ENCODE results near the gene GFER. TPM values are rescaled to one million over a fixed set of nuclear protein-coding genes. Genes with fewer than 3 reads are reported as not detected.
A peak's percentile ranks its signal among the peaks of the same experiment; 100 is the strongest.

The GFER gene
- total and polyA plus RNA-seq, 9 donors = 14.7 to 23.8 (median 17.8) TPM

GRCh38 chr16:1999866-2000514 is 16.0 kb downstream of the GFER start:
- 88% methylated on average over 20 of the region's 28 CpGs for WGBS (ENCODE audit: insufficient coverage)
- H3K27me3 ChIP-seq (ENCODE audit: control insufficient read depth, insufficient read depth, low read length) = no peaks in the 10 kb centered on the region
- H3K36me3 ChIP-seq (ENCODE audit: control insufficient read depth, insufficient read depth, low read length) = peaks cover 69% of the 10 kb centered on the region
- DNase-seq = no peak
- no peaks in the 10 kb centered on the region for H3K9me3 ChIP-seq (replicated peaks; ENCODE audit: control insufficient read depth, low read depth, low read length)
- H3K4me1 ChIP-seq (ENCODE audit: control insufficient read depth, insufficient read depth, low read length) = peaks cover 30% of the 10 kb centered on the region
- no peak overlapping the region for H3K27ac ChIP-seq (ENCODE audit: low read length)
- no peak overlapping the region for H3K4me3 ChIP-seq (ENCODE audit: low read length)

DNA sequence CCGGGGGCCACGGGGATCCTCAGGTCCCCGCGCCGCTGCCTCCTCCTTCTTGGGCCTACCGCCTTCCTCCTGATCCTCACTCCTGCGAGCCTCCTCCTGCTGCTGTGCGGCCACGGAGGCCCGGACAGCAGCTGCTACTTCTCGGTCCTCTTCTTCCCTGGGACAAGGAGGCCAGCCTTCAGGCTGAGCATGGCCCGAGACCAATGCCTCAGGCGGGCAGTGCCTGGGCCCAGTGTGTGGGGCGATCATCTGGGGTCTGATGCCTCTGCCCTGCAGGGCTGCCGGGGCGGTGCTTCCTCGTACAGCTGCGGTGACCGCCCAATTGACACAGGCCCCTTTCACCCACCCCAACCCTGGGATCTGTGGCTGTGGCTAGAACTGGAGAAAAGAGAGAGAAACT is 17.0 kb downstream of the GFER start:
- H3K27me3 ChIP-seq (ENCODE audit: control insufficient read depth, insufficient read depth, low read length) = no peaks in the 10 kb centered on the region
- DNase-seq = no peak
- no peak overlapping the region for H3K27ac ChIP-seq (ENCODE audit: low read length)
- H3K36me3 ChIP-seq (ENCODE audit: control insufficient read depth, insufficient read depth, low read length) = peaks cover 72% of the 10 kb centered on the region
- H3K4me3 ChIP-seq (ENCODE audit: low read length) = no peak overlapping the region
- no peaks in the 10 kb centered on the region for H3K9me3 ChIP-seq (replicated peaks; ENCODE audit: control insufficient read depth, low read depth, low read length)
- peaks cover 40% of the 10 kb centered on the region for H3K4me1 ChIP-seq (ENCODE audit: control insufficient read depth, insufficient read depth, low read length)
- 92% methylated on average over 14 of the region's 19 CpGs for WGBS (ENCODE audit: insufficient coverage)

DNA sequence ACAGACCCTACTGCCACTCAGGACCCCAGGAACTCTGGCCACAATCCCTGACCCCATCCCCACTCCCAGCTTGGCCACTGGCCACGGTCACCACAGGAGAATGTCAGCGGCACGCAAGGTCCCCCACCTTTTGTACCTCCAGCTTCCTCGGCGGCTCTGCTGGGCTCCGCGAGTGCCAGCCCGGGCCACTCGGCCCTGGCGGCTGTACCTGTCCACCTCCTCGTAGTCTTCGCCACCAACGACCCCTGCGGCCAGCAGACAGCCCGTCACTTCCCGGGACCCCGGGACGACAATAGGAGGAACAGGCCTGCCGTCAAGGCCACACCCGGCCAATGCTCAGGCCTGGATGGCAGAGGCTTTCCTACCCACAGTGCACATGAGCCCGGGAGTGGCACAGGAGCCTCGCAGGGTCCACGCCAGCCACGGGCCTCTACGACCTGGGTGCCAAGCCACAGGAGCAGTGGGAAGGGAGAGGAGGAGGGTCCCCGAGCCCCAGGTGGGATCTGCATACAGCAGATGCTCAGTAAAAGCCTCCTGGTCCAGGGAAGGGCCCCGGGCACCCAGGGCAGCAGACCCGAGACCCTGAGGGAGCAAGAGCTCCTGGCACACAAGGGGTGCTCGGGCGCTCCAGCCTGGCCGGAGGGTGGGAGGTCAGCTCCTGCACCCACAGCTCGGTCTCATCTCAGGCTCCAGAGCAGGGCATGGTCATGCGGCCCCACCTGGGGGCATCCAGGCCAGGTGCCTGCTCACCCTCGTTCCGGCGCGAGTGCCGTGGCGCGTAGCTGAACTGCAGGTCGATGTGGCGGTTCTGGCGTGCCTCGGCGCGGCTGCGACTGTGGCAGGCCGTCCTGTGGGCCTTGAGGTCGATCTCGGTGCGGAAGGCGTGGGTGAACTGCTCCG is 17.7 kb downstream of the GFER start:
- 94% methylated on average over 51 of the region's 53 CpGs for WGBS (ENCODE audit: insufficient coverage)
- Histone ChIP-seq H3K4me3 (ENCODE audit: low read length) (no peak overlapping the region), H3K27me3 (ENCODE audit: control insufficient read depth, insufficient read depth, low read length) (no peaks in the 10 kb centered on the region), H3K4me1 (ENCODE audit: control insufficient read depth, insufficient read depth, low read length) (peaks cover 44% of the 10 kb centered on the region), H3K36me3 (ENCODE audit: control insufficient read depth, insufficient read depth, low read length) (peaks cover 70% of the 10 kb centered on the region), H3K9me3 (replicated peaks; ENCODE audit: control insufficient read depth, low read depth, low read length) (no peaks in the 10 kb centered on the region), H3K27ac (ENCODE audit: low read length) (no peak overlapping the region)
- DNase-seq = no peak

GRCh38 chr16:2002406-2003230 is 18.6 kb downstream of the GFER start:
- H3K36me3 ChIP-seq (ENCODE audit: control insufficient read depth, insufficient read depth, low read length) = peaks cover 68% of the 10 kb centered on the region
- H3K4me1 ChIP-seq (ENCODE audit: control insufficient read depth, insufficient read depth, low read length) = peaks cover 54% of the 10 kb centered on the region

DNA sequence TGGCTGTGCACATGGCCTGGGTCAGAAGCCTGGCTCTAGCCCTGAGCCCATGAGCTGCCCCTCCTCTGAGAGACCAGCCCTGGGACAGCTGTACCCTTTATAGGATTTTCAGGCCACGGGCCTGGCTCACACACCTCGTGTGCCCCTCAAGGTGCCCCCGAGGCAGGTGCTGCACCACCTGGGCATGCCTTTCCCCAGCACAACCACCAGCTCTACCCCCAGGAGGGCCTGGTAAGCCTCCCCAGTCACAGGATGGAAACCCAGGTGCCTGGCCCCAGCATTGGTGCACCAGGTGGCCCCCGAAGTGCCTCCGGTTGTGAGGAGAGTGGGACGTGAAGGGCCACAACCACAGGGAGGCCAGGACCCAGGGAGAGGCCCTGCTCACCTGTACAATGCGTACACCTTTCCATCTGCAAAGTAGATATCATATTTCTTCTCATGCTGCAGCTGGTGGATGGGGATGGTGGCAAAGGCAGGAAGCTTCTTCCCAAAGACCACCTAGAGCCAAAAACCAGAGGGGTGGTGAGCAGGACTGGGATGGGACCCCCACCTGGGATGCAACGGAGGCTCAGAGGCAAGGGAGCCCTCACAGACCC is 19.3 kb downstream of the GFER start:
- Histone ChIP-seq H3K27ac (ENCODE audit: low read length) (peak overlapping the region; percentile 67), H3K4me3 (ENCODE audit: low read length) (no peak overlapping the region), H3K9me3 (replicated peaks; ENCODE audit: control insufficient read depth, low read depth, low read length) (no peaks in the 10 kb centered on the region), H3K4me1 (ENCODE audit: control insufficient read depth, insufficient read depth, low read length) (peaks cover 61% of the 10 kb centered on the region), H3K36me3 (ENCODE audit: control insufficient read depth, insufficient read depth, low read length) (peaks cover 65% of the 10 kb centered on the region), H3K27me3 (ENCODE audit: control insufficient read depth, insufficient read depth, low read length) (no peaks in the 10 kb centered on the region)
- 82% methylated on average over 6 of the region's 8 CpGs for WGBS (ENCODE audit: insufficient coverage)
- no peak for DNase-seq

More at GRCh38 chr16:2002406-2003230, 18.6 kb downstream of the GFER start:
- no peaks in the 10 kb centered on the region for H3K27me3 ChIP-seq (ENCODE audit: control insufficient read depth, insufficient read depth, low read length)
- 92% methylated on average over 42 of the region's 47 CpGs for WGBS (ENCODE audit: insufficient coverage)
- DNase-seq = no peak
- H3K9me3 ChIP-seq (replicated peaks; ENCODE audit: control insufficient read depth, low read depth, low read length) = no peaks in the 10 kb centered on the region
- no peak overlapping the region for H3K4me3 ChIP-seq (ENCODE audit: low read length)
- H3K27ac ChIP-seq (ENCODE audit: low read length) = peak overlapping the region; percentile 35

DNA sequence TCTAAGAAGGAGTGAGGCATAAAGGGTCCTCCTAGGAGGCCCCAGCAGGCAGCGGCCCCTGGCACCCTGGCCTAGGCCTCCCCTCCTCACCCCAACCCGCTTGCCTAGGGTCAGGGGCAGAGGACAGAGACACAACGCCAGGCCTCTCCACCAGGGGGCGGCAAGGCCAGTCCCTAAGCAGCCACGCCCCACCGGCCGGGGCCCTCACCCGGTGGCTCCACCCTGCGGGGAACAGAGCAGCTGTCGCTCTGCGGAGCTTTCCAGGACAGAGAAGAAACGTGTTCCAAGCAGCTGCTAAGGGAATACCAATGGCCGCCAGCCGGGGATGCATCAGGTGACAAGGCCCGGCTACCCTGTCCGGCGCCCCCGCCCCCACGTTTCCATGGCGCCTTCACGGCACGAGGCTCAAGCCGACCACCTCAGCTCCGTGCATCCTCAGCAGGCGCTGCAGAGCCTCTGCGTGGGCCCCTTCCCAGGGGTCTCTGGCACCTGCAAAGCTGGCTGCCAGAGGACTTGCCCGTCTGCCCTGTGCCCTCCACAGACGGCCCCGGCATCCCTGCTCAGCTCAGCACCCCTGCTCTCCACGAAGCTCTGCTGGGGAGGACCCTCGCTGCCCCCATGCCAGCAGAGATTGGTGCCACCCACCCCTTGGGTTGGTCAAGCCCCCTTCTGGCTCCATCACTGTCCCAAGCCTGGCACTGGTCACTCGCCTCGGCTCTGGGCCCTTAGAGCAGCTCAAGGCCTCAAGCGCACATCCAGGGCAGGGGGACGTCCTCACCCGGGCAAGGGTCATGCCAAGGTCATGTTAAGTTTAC is 20.0 kb downstream of the GFER start:
- H3K27me3 ChIP-seq (ENCODE audit: control insufficient read depth, insufficient read depth, low read length) = no peaks in the 10 kb centered on the region
- H3K36me3 ChIP-seq (ENCODE audit: control insufficient read depth, insufficient read depth, low read length) = peaks cover 58% of the 10 kb centered on the region
- H3K9me3 ChIP-seq (replicated peaks; ENCODE audit: control insufficient read depth, low read depth, low read length) = no peaks in the 10 kb centered on the region
- DNase-seq = peak; percentile 95
- H3K27ac ChIP-seq (ENCODE audit: low read length) = peak overlapping the region; percentile 78
- peaks cover 68% of the 10 kb centered on the region for H3K4me1 ChIP-seq (ENCODE audit: control insufficient read depth, insufficient read depth, low read length)
- 19% methylated on average over 36 of the region's 36 CpGs for WGBS (ENCODE audit: insufficient coverage)
- no peak overlapping the region for H3K4me3 ChIP-seq (ENCODE audit: low read length)

- no peaks in the 10 kb centered on the region for H3K27me3 ChIP-seq (ENCODE audit: control insufficient read depth, insufficient read depth, low read length)
- H3K36me3 ChIP-seq (ENCODE audit: control insufficient read depth, insufficient read depth, low read length) = peaks cover 49% of the 10 kb centered on the region
- H3K9me3 ChIP-seq (replicated peaks; ENCODE audit: control insufficient read depth, low read depth, low read length) = no peaks in the 10 kb centered on the region
- WGBS (ENCODE audit: insufficient coverage) = 61% methylated on average over 25 of the region's 34 CpGs
- peak overlapping the region; percentile 78 for H3K27ac ChIP-seq (ENCODE audit: low read length)
- no peak for DNase-seq
- H3K4me1 ChIP-seq (ENCODE audit: control insufficient read depth, insufficient read depth, low read length) = peaks cover 69% of the 10 kb centered on the region
- H3K4me3 ChIP-seq (ENCODE audit: low read length) = no peak overlapping the region
Observed at GRCh38 chr16:2004795-2005517, 21.0 kb downstream of the GFER start.

DNA sequence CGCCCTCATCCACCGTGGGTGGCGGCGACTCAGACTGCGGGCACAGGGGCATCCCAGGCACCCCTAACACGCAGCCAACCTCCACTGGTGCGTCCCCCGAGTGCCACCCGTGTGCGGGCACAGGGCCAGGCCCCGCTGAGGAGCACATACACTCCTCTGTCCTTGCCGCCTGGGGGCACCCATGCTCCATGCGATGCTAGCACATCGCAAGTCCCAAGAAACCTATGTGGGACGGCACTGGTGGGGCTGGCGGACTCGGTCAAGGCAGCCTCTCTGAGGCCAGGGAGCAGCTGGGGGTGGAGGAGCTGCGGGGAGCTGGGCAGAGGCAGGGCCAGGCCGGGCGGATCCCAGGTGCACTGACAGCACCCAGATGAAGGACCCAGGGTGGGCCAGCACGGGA is 21.7 kb downstream of the GFER start:
- peaks cover 76% of the 10 kb centered on the region for H3K4me1 ChIP-seq (ENCODE audit: control insufficient read depth, insufficient read depth, low read length)
- no peak for DNase-seq

GRCh38 chr16:2006317-2006716 is 22.3 kb downstream of the GFER start:
- Histone ChIP-seq H3K36me3 (ENCODE audit: control insufficient read depth, insufficient read depth, low read length) (peaks cover 36% of the 10 kb centered on the region), H3K27me3 (ENCODE audit: control insufficient read depth, insufficient read depth, low read length) (no peaks in the 10 kb centered on the region), H3K4me1 (ENCODE audit: control insufficient read depth, insufficient read depth, low read length) (peaks cover 77% of the 10 kb centered on the region), H3K27ac (ENCODE audit: low read length) (peak overlapping the region; percentile 3), H3K9me3 (replicated peaks; ENCODE audit: control insufficient read depth, low read depth, low read length) (no peaks in the 10 kb centered on the region), H3K4me3 (ENCODE audit: low read length) (no peak overlapping the region)
- no peak for DNase-seq
- 90% methylated on average over 8 of the region's 8 CpGs for WGBS (ENCODE audit: insufficient coverage)

More for the DNA sequence above, 21.7 kb downstream of the GFER start:
- 86% methylated on average over 21 of the region's 21 CpGs for WGBS (ENCODE audit: insufficient coverage)
- Histone ChIP-seq H3K4me3 (ENCODE audit: low read length) (no peak overlapping the region), H3K27me3 (ENCODE audit: control insufficient read depth, insufficient read depth, low read length) (no peaks in the 10 kb centered on the region), H3K9me3 (replicated peaks; ENCODE audit: control insufficient read depth, low read depth, low read length) (no peaks in the 10 kb centered on the region), H3K36me3 (ENCODE audit: control insufficient read depth, insufficient read depth, low read length) (peaks cover 43% of the 10 kb centered on the region), H3K27ac (ENCODE audit: low read length) (peak overlapping the region; percentile 3)

Data from muscle of leg (tissue), 11 donors.